Vagina (tissue), 2 donors: ENCODE measurements around the gene MYRF. TPM values are rescaled to one million over a fixed set of nuclear protein-coding genes. Genes with fewer than 3 reads are reported as not detected.

Source experiments
- DNase-seq, 2 donors: peaks; one replicate each; pipeline ENCODE4 v3.0.0-alpha.2; 2017; ENCODE audit errors: extremely low spot score in 2 of 2
- H3K27ac ChIP-seq: fragments of 200-600 bp; sonication (generic); one replicate; pipeline ENCODE4 v1.5.1; 2019
- H3K27me3 ChIP-seq: fragments of 200-600 bp; sonication (generic); one replicate; pipeline ENCODE4 v1.5.1; 2019
- H3K36me3 ChIP-seq, 2 donors: fragments of 200-600 bp; sonication (generic); one replicate each; pipeline ENCODE4 v1.5.1; 2017 to 2019
- H3K4me1 ChIP-seq: fragments of 200-600 bp; sonication (generic); one replicate; pipeline ENCODE4 v1.5.1; 2019
- H3K4me3 ChIP-seq, 2 donors: fragments of 200-600 bp; sonication (generic); 1 replicate in 1 of 2; 2 replicates in 1 of 2; pipeline ENCODE4 v1.5.1; 2016 to 2019
- H3K9me3 ChIP-seq: fragments of 200-600 bp; sonication (generic); one replicate; pipeline ENCODE4 v1.5.1; 2019
- CTCF ChIP-seq, 3 experiments: fragments of 450-650 bp in 2 of 3; fragments of 200-600 bp in 1 of 3; sonication (generic) in 1 of 3; IDR thresholded peaks; one replicate each; pipeline ENCODE4 v1.5.1; 2017 to 2019; ENCODE audit warnings: antibody characterized with exemption in 3 of 3, mild to moderate bottlenecking in 2 of 3, moderate library complexity in 2 of 3
- POLR2A ChIP-seq, 2 donors: fragments of 450-650 bp; IDR thresholded peaks; one replicate each; pipeline ENCODE4 v1.6.1; 2017; ENCODE audit warnings: antibody characterized with exemption in 2 of 2, mild to moderate bottlenecking in 2 of 2, moderate library complexity in 2 of 2
- POLR2AphosphoS5 ChIP-seq, 2 donors: sonication (generic); formaldehyde crosslinking; IDR thresholded peaks; one replicate each; pipeline ENCODE4 v1.9.0; 2017; ENCODE audit warnings: antibody characterized with exemption in 2 of 2, mild to moderate bottlenecking in 2 of 2, low read depth in 1 of 2; ENCODE audit not compliant: insufficient read depth in 1 of 2
- intact Hi-C: fragments of 100-400 bp; cut with DNase I; formaldehyde crosslinking; loops from one replicate; pipeline ENCODE4 v1.15.1; 2023
- total RNA-seq: library from RNA; depleted of rRNA; stranded (reverse); fragments of >200 nt; gene quantifications from one replicate; pipeline ENCODE4 v1.2.3, GENCODE V29; 2016

The MYRF gene
- total RNA-seq, 1 donor from 2014 or later: 0.25 TPM

DNA sequence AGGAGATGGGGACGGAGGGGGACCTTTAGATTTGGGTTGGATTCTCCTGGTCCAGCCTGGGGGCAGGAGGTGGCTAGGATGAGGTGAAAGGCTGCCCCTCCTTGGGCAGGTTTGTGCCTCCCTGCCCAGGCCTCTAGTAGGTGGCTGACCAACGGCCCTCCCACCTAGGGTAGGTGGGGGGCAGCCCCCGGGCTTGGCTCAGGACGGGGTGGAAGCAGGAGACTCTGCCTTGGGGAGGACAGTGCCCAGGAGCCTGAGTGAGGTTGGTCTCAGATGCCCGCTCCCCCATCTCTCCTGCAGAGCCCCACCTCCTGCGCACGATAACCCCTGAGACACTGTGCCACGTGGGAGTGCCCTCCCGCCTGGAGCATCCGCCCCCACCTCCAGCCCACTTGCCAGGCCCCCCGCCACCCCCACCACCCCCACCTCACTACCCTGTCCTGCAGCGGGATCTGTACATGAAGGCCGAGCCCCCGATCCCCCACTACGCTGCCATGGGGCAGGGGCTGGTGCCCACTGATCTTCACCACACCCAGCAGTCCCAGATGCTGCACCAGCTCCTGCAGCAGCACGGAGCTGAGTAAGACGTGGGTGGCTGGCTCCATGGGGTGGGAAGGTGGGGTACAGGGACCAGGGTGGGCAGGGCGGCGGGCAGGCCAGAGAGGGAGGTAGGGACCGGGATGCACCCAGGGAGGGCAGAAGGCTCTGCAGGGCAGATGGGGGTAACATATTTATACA, 17.7 kb downstream of the MYRF start:
- Histone ChIP-seq H3K27ac (no peak overlapping the region), H3K4me1 (no peaks in the 10 kb centered on the region), H3K27me3 (no peaks in the 10 kb centered on the region), H3K4me3 (no peak overlapping the region), H3K36me3 (no peaks in the 10 kb centered on the region), H3K9me3 (no peaks in the 10 kb centered on the region)
- TF ChIP-seq POLR2AphosphoS5 (IDR thresholded peaks at IDR 0.05; ENCODE audit: insufficient read depth in 1 of 2, low read depth in 1 of 2) (no peak), CTCF (IDR thresholded peaks at IDR 0.05) (no peak), POLR2A (IDR thresholded peaks at IDR 0.05) (no peak)
- intact Hi-C loops: no loop called here
- no peak for DNase-seq

GRCh38 chr11:61771195-61771894, 18.9 kb downstream of the MYRF start:
- no peak for DNase-seq
- Histone ChIP-seq H3K9me3 (no peaks in the 10 kb centered on the region), H3K4me1 (no peaks in the 10 kb centered on the region), H3K27me3 (no peaks in the 10 kb centered on the region), H3K4me3 (no peak overlapping the region), H3K27ac (no peak overlapping the region), H3K36me3 (no peaks in the 10 kb centered on the region)
- intact Hi-C loops: no loop called here
- TF ChIP-seq POLR2A (IDR thresholded peaks at IDR 0.05) (no peak), CTCF (IDR thresholded peaks at IDR 0.05) (no peak), POLR2AphosphoS5 (IDR thresholded peaks at IDR 0.05; ENCODE audit: insufficient read depth in 1 of 2, low read depth in 1 of 2) (no peak)

DNA sequence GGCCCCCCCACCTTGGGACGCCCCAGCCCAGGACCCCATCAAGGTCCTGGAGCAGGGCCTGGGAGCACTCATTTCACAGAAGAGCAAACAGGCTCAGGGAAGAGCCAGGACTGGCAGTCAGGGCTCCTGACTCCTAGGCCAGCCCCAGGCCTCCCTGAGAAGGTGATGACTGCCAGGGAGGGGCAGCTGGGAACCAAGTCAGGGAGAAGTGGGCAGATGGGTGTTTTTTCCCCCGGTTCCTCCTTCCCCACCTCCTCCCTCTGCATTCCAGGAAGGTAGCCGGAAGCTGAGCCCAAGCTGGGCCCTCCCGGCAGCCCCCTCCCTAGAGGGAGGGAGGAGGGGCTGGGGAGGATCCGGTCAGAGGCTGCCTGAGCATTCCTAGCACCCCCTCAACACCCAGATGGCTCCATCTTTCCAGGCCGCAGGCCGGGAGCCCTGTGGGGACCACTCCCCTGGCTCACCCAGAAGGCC, 19.6 kb downstream of the MYRF start:
- TF ChIP-seq CTCF (IDR thresholded peaks at IDR 0.05): no peak
- TF ChIP-seq POLR2A (IDR thresholded peaks at IDR 0.05): no peak
- no peak for TF ChIP-seq POLR2AphosphoS5 (IDR thresholded peaks at IDR 0.05; ENCODE audit: insufficient read depth in 1 of 2, low read depth in 1 of 2)
- Histone ChIP-seq H3K27ac (no peak overlapping the region), H3K27me3 (no peaks in the 10 kb centered on the region), H3K9me3 (no peaks in the 10 kb centered on the region), H3K36me3 (no peaks in the 10 kb centered on the region), H3K4me1 (peaks cover 2% of the 10 kb centered on the region), H3K4me3 (no peak overlapping the region)
- intact Hi-C loops: no loop called here
- DNase-seq: no peak

DNA sequence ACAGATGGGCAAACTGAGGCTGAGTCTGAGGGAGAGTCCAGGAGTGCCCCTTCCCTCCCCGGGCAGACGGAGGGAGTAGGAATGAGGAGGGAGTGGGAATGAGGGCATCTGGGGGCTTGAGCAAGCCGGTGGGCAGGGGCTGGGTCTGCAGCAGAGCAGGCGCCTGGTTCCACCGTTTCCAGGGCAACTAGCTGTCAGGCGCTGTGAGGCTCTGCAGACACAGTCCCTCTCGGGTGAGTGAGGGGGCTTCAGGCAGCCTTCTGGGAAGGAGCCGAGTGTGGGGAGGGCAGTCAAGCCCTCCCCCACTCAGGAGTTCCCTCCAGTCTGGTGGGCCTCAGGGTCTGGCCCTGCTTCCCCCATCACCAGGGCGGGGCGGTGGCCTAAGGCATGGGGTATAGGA, 20.9 kb downstream of the MYRF start:
- H3K9me3 ChIP-seq: no peaks in the 10 kb centered on the region
- no peaks in the 10 kb centered on the region for H3K36me3 ChIP-seq
- H3K27ac ChIP-seq: no peak overlapping the region
- no peaks in the 10 kb centered on the region for H3K27me3 ChIP-seq
- H3K4me3 ChIP-seq: no peak overlapping the region
- H3K4me1 ChIP-seq: peaks cover 10% of the 10 kb centered on the region
- no peak for DNase-seq
- intact Hi-C loops: no loop called here
- no peak for TF ChIP-seq CTCF (IDR thresholded peaks at IDR 0.05)
- TF ChIP-seq POLR2AphosphoS5 (IDR thresholded peaks at IDR 0.05; ENCODE audit: insufficient read depth in 1 of 2, low read depth in 1 of 2): no peak
- TF ChIP-seq POLR2A (IDR thresholded peaks at IDR 0.05): no peak

GRCh38 chr11:61773809-61774208, 21.4 kb downstream of the MYRF start:
- H3K9me3 ChIP-seq: no peaks in the 10 kb centered on the region
- H3K27me3 ChIP-seq: no peaks in the 10 kb centered on the region
- TF ChIP-seq POLR2AphosphoS5 (IDR thresholded peaks at IDR 0.05; ENCODE audit: insufficient read depth in 1 of 2, low read depth in 1 of 2): no peak
- TF ChIP-seq POLR2A (IDR thresholded peaks at IDR 0.05): no peak
- TF ChIP-seq CTCF (IDR thresholded peaks at IDR 0.05): no peak
- no peak for DNase-seq
- no peak overlapping the region for H3K4me3 ChIP-seq
- peaks cover 10% of the 10 kb centered on the region for H3K4me1 ChIP-seq
- intact Hi-C loops: no loop called here
- H3K27ac ChIP-seq: no peak overlapping the region
- no peaks in the 10 kb centered on the region for H3K36me3 ChIP-seq
